ENCODE data around the gene TRIM14. TPM values are rescaled to one million over a fixed set of nuclear protein-coding genes. Genes with fewer than 3 reads are reported as not detected.

TRIM14 gene
- total RNA-seq, 4 donors from 2014 or later, result 12.0 to 17.5 (median 16.3) TPM

GRCh38 chr9:98146101-98146991 is 27.3 kb upstream of the TRIM14 start:
- intact Hi-C loops (cut with DNase I; ENCODE audit: low total_unique reads), result no loop called here
- WGBS, 2 donors, result 43 to 49% methylated on average over 7 of the region's 7 CpGs
- no peak for TF ChIP-seq POLR2A (IDR thresholded peaks at IDR 0.05)
- TF ChIP-seq, protein P1, sequence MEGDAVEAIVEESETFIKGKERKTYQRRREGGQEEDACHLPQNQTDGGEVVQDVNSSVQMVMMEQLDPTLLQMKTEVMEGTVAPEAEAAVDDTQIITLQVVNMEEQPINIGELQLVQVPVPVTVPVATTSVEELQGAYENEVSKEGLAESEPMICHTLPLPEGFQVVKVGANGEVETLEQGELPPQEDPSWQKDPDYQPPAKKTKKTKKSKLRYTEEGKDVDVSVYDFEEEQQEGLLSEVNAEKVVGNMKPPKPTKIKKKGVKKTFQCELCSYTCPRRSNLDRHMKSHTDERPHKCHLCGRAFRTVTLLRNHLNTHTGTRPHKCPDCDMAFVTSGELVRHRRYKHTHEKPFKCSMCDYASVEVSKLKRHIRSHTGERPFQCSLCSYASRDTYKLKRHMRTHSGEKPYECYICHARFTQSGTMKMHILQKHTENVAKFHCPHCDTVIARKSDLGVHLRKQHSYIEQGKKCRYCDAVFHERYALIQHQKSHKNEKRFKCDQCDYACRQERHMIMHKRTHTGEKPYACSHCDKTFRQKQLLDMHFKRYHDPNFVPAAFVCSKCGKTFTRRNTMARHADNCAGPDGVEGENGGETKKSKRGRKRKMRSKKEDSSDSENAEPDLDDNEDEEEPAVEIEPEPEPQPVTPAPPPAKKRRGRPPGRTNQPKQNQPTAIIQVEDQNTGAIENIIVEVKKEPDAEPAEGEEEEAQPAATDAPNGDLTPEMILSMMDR (IDR thresholded peaks at IDR 0.05), result peak in 1 of 3 donors; percentile 40
- DNase-seq (ENCODE audit: low spot score in 2 of 2), result peak; percentile 82 to 89
- H3K4me3 ChIP-seq (ENCODE audit: low read depth, poor library complexity, severe bottlenecking), result no peak overlapping the region

- 63 to 95% methylated on average over 3 of the region's 3 CpGs for WGBS, 2 donors
- DNase-seq (ENCODE audit: low spot score in 2 of 2), result no peak
- intact Hi-C loops (cut with DNase I; ENCODE audit: low total_unique reads), result no loop called here
- no peak overlapping the region for H3K4me3 ChIP-seq (ENCODE audit: low read depth, poor library complexity, severe bottlenecking)
- no peak for TF ChIP-seq POLR2A (IDR thresholded peaks at IDR 0.05)
- TF ChIP-seq, protein P1 (IDR thresholded peaks at IDR 0.05), result no peak
Measured at GRCh38 chr9:98144631-98145030, 25.6 kb upstream of the TRIM14 start.

GRCh38 chr9:98144076-98144475 is 25.1 kb upstream of the TRIM14 start:
- 65 to 80% methylated on average over 4 of the region's 4 CpGs for WGBS, 2 donors
- intact Hi-C loops (cut with DNase I; ENCODE audit: low total_unique reads), result no loop called here
- TF ChIP-seq, protein P1 (IDR thresholded peaks at IDR 0.05), result no peak
- no peak for TF ChIP-seq POLR2A (IDR thresholded peaks at IDR 0.05)
- no peak overlapping the region for H3K4me3 ChIP-seq (ENCODE audit: low read depth, poor library complexity, severe bottlenecking)
- no peak for DNase-seq (ENCODE audit: low spot score in 2 of 2)

DNA sequence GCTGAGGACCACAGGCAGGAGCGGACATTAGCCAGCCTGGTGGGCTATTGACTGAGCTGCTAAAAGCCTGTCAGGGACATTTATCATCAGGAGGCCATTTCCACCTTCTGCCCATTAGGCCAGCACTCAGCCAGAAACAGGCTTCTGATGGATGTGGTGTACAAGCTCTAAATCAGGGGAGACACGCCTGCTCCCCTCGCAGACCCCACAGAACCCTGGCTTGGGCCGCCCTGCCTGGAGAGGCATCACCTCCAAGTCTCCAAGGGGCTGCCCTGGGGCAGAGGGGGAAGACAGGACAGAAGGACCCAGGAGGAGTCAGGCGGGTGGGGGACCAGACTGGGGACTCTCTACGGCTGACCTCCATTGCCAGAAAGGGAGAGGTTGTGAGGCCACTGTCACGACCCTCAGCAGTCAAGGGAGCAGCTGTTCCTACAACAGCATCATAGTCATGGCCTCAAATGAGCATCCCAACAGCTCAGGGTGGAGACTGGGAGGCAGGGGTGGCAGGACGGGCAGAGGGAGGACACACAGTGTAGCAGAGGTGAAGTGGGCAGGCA is 24.0 kb upstream of the TRIM14 start:
- no peak for DNase-seq (ENCODE audit: low spot score in 2 of 2)
- TF ChIP-seq, protein P1 (IDR thresholded peaks at IDR 0.05), result no peak
- no peak for TF ChIP-seq POLR2A (IDR thresholded peaks at IDR 0.05)
- intact Hi-C loops (cut with DNase I; ENCODE audit: low total_unique reads), result no loop called here
- 78 to 83% methylated on average over 8 of the region's 8 CpGs for WGBS, 2 donors
- no peak overlapping the region for H3K4me3 ChIP-seq (ENCODE audit: low read depth, poor library complexity, severe bottlenecking)

DNA sequence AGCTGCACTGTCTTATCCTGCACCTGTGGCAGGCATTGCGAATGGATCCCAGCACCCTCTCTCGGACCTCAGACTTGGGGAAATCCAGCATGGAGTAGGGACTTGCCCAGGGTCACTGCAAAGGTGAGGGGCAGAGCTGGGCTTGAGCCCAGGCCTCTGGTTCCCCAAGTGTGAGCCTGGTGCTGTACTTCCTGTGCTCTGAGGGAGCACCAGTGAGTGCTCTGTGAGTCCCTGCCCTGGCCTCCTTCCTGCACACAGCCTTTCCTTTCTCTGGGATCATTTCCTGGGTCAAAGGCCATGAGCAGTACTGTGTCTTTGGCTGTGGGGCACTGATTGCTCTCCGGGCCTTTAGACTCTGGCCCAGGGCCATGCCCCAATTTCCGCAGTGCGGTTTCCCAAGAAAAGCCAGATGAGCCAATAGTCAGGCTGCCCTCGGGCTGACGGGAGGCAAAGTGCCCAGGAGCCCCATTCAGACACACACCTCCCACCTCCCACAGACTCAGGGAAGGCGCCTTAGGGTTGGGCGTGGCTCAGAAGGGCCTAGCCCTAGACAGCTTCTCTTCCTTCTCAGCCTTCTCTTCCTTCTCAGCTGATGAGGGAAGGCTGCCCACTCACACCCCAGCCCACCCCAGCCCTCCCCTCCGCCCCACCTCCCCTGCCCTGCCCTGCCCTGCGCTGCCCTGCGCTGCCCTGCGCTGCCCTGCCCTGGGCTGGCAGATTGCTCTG is 23.3 kb upstream of the TRIM14 start:
- TF ChIP-seq POLR2A (IDR thresholded peaks at IDR 0.05), result no peak
- TF ChIP-seq, protein P1 (IDR thresholded peaks at IDR 0.05), result no peak
- DNase-seq (ENCODE audit: low spot score in 2 of 2), result no peak
- WGBS, 2 donors, result 29 to 47% methylated on average over 12 to 13 of the region's 13 CpGs
- intact Hi-C loops (cut with DNase I; ENCODE audit: low total_unique reads), result no loop called here
- no peak overlapping the region for H3K4me3 ChIP-seq (ENCODE audit: low read depth, poor library complexity, severe bottlenecking)

Measured in lower leg skin (tissue), 4 donors.